ENCODE results near the gene NUDT9.
A peak's percentile ranks its signal among the peaks of the same experiment; 100 is the strongest.
"Not testable (repeated sequence)": the region's sequence is repeated elsewhere in the genome, so short reads cannot be mapped to it uniquely, and the experiment has no call there.

Gene NUDT9

DNA sequence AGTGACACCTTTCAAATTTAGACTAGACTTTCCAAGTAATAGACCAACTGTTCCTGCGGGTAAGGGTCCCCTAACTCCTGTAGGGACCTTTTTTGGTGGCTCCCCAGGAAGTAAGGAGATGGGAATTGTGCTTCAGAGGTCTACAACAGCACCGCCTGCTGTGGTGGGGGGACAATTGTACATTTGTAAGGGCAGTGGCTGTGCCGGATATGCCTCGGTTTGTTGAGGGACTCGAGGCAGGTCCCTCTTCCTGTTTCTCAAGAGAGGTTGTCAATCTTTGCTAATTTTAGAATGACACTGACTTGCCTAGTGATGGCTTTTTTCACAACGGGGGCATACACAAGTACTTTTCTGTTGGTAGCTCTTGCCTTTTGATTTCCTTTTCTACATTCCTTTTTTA, 15.9 kb upstream of the NUDT9 start:
- H3K27ac ChIP-seq (ENCODE audit: low read depth, low read length) = no peak overlapping the region
- no peaks in the 10 kb centered on the region for H3K79me2 ChIP-seq (ENCODE audit: control insufficient read depth, low read length)

DNA sequence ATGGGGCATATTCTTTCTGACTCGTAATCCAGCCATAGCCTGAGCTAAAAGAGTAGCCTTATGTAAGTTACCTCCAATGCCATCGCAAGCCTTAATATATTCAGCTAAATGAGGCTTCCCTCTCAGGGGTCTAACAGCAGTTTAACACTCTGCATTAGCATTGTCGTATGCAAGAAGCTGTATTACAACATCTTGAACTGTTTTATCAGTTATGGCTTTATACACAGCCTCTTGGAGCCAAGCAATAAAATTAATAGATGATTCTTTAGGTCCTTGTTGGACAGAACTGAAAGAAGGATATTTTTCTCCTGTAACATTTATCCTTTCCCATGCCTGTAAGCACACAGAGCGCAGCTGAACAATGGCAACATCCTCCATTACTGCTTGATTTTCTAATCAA, 15.5 kb upstream of the NUDT9 start:
- not testable (repeated sequence) for H4K20me1 ChIP-seq (ENCODE audit: control insufficient read depth, insufficient read depth, low read depth, low read length); H3F3A ChIP-seq (ENCODE audit: control insufficient read depth, insufficient read depth); H3K9me2 ChIP-seq (replicated peaks; ENCODE audit: control insufficient read depth, low read length); H3K36me3 ChIP-seq (ENCODE audit: control insufficient read depth, low read length); H3K27me3 ChIP-seq (ENCODE audit: control insufficient read depth, low read length); H3K27ac ChIP-seq (ENCODE audit: low read depth, low read length); H3K9me3 ChIP-seq (ENCODE audit: control insufficient read depth, insufficient read depth, low read length); H3K79me2 ChIP-seq (ENCODE audit: control insufficient read depth, low read length)
- Histone ChIP-seq H3K4me3 (ENCODE audit: low read length) (peak overlapping the region; percentile 32; the same call in 1 of the 2 replicates), H3K4me1 (ENCODE audit: control insufficient read depth, low read length) (peaks cover 16% of the 10 kb centered on the region), H3K4me2 (ENCODE audit: low read length) (peak overlapping the region; percentile 52)

More for the DNA sequence above, 15.9 kb upstream of the NUDT9 start:
- H3K27me3 ChIP-seq (ENCODE audit: control insufficient read depth, low read length) = no peaks in the 10 kb centered on the region
- peak overlapping the region; percentile 52 for H3K4me2 ChIP-seq (ENCODE audit: low read length)
- H3K4me1 ChIP-seq (ENCODE audit: control insufficient read depth, low read length) = peaks cover 16% of the 10 kb centered on the region
- H3K4me3 ChIP-seq (ENCODE audit: low read length) = peak overlapping the region; percentile 32; the same call in 1 of the 2 replicates
- H3K36me3 ChIP-seq (ENCODE audit: control insufficient read depth, low read length) = no peaks in the 10 kb centered on the region
- H3K9me3 ChIP-seq (ENCODE audit: control insufficient read depth, insufficient read depth, low read length) = peaks cover 4% of the 10 kb centered on the region; the same call in 1 of the 2 replicates
- H3F3A ChIP-seq (ENCODE audit: control insufficient read depth, insufficient read depth) = no peaks in the 10 kb centered on the region
- no peaks in the 10 kb centered on the region for H4K20me1 ChIP-seq (ENCODE audit: control insufficient read depth, insufficient read depth, low read depth, low read length)
- no peak for TF ChIP-seq EZH2phosphoT487 (IDR thresholded peaks at IDR 0.05; ENCODE audit: borderline replicate concordance, low read length)
- TF ChIP-seq CTCF (IDR thresholded peaks at IDR 0.05; ENCODE audit: low read depth, low read length, poor library complexity, severe bottlenecking) = no peak
- no peaks in the 10 kb centered on the region for H3K9me2 ChIP-seq (replicated peaks; ENCODE audit: control insufficient read depth, low read length)

DNA sequence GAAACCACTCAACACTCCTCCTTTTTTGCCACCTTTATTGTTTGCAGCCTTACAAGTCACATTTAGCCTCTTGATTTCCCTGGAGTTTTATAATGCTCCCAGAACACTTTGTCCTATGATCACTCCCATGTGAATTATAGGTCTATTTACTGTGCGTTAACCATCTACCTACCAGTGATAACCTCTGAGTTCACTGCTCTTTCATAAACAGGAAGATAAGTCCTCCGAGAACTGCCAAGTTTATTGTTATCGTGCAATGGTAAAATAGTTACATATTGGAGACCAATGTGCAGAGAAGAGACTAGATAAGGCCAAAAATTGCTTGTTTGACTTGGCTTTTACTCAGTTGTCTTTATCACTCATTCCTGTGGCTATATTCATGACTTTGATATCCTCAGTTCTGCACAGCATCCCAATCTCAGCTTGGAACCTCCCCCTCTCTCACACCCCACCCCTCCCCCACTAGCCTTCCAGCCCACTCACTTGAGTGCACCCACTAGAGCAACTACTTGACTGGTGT, 12.9 kb upstream of the NUDT9 start:
- no peaks in the 10 kb centered on the region for H3K36me3 ChIP-seq (ENCODE audit: control insufficient read depth, low read length)
- no peak overlapping the region for H3K4me3 ChIP-seq (ENCODE audit: low read length)
- H3K27me3 ChIP-seq (ENCODE audit: control insufficient read depth, low read length) = no peaks in the 10 kb centered on the region
- H3K27ac ChIP-seq (ENCODE audit: low read depth, low read length) = no peak overlapping the region
- no peaks in the 10 kb centered on the region for H3K79me2 ChIP-seq (ENCODE audit: control insufficient read depth, low read length)
- peaks cover 4% of the 10 kb centered on the region; the same call in 1 of the 2 replicates for H3K9me3 ChIP-seq (ENCODE audit: control insufficient read depth, insufficient read depth, low read length)
- H4K20me1 ChIP-seq (ENCODE audit: control insufficient read depth, insufficient read depth, low read depth, low read length) = no peaks in the 10 kb centered on the region
- peaks cover 16% of the 10 kb centered on the region for H3K4me1 ChIP-seq (ENCODE audit: control insufficient read depth, low read length)
- H3K4me2 ChIP-seq (ENCODE audit: low read length) = no peak overlapping the region
- TF ChIP-seq EZH2phosphoT487 (IDR thresholded peaks at IDR 0.05; ENCODE audit: borderline replicate concordance, low read length) = no peak
- no peak for TF ChIP-seq CTCF (IDR thresholded peaks at IDR 0.05; ENCODE audit: low read depth, low read length, poor library complexity, severe bottlenecking)
- no peaks in the 10 kb centered on the region for H3K9me2 ChIP-seq (replicated peaks; ENCODE audit: control insufficient read depth, low read length)
- no peaks in the 10 kb centered on the region for H3F3A ChIP-seq (ENCODE audit: control insufficient read depth, insufficient read depth)

DNA sequence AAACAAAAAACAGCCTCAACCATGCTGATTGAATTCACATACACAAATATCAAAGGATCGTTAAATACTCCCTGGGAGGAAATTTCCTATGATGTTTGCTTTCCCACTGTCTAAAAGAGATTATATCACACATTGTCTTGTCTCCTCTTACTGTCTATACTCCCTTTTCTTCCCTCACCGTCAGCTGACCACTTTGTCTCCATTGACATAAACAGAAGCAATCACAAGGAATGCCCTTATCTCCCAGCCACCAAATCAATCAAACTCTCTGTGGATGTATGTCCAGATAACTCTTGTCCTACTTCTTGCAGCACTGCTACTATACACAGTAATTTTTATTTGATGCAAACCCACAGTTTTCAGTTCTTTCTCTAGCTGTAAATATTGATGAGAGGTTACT, 12.2 kb upstream of the NUDT9 start:
- Histone ChIP-seq H3K4me2 (ENCODE audit: low read length) (no peak overlapping the region), H3K27ac (ENCODE audit: low read depth, low read length) (no peak overlapping the region), H3K9me2 (replicated peaks; ENCODE audit: control insufficient read depth, low read length) (no peaks in the 10 kb centered on the region), H4K20me1 (ENCODE audit: control insufficient read depth, insufficient read depth, low read depth, low read length) (no peaks in the 10 kb centered on the region), H3K4me1 (ENCODE audit: control insufficient read depth, low read length) (peaks cover 16% of the 10 kb centered on the region), H3K79me2 (ENCODE audit: control insufficient read depth, low read length) (no peaks in the 10 kb centered on the region), H3F3A (ENCODE audit: control insufficient read depth, insufficient read depth) (no peaks in the 10 kb centered on the region), H3K9me3 (ENCODE audit: control insufficient read depth, insufficient read depth, low read length) (peaks cover 4% of the 10 kb centered on the region; the same call in 1 of the 2 replicates), H3K27me3 (ENCODE audit: control insufficient read depth, low read length) (no peaks in the 10 kb centered on the region), H3K36me3 (ENCODE audit: control insufficient read depth, low read length) (no peaks in the 10 kb centered on the region), H3K4me3 (ENCODE audit: low read length) (no peak overlapping the region)
- TF ChIP-seq CTCF (IDR thresholded peaks at IDR 0.05; ENCODE audit: low read depth, low read length, poor library complexity, severe bottlenecking) = no peak
- no peak for TF ChIP-seq EZH2phosphoT487 (IDR thresholded peaks at IDR 0.05; ENCODE audit: borderline replicate concordance, low read length)
